Jurkat, Clone E6-1 (cell line): ENCODE data around the gene TBX1.
"Not testable (repeated sequence)": the region's sequence is repeated elsewhere in the genome, so short reads cannot be mapped to it uniquely, and the experiment has no call there.

ENCODE experiments used
- DNase-seq: peaks from one replicate; pipeline ENCODE4 v3.0.0-alpha.2; 2011; ENCODE audit warnings: low read depth, low spot score
- H3K4me3 ChIP-seq: 2 replicates; pipeline ENCODE4 v1.5.1; 2011; ENCODE audit warnings: mild to moderate bottlenecking, low read length, control low read depth, moderate library complexity

TBX1 gene

GRCh38 chr22:19791243-19791642, 30.7 kb downstream of the TBX1 start:
- no peak for DNase-seq
- H3K4me3 ChIP-seq, result no peak overlapping the region

- no peak for DNase-seq
- no peak overlapping the region for H3K4me3 ChIP-seq
These were observed 31.3 kb downstream of the TBX1 start for GRCh38 chr22:19791894-19792293.

- DNase-seq, H3K4me3 ChIP-seq: not testable (repeated sequence)
These were observed 31.9 kb downstream of the TBX1 start for GRCh38 chr22:19792383-19792896.

- no peak for DNase-seq
- no peak overlapping the region for H3K4me3 ChIP-seq
These were observed 32.6 kb downstream of the TBX1 start for GRCh38 chr22:19793161-19793560.

- DNase-seq, result no peak
These were observed 33.2 kb downstream of the TBX1 start for GRCh38 chr22:19793661-19794310.

GRCh38 chr22:19795617-19796008, 35.0 kb downstream of the TBX1 start:
- H3K4me3 ChIP-seq, result no peak overlapping the region
- DNase-seq, result no peak

More at GRCh38 chr22:19793661-19794310, 33.2 kb downstream of the TBX1 start:
- H3K4me3 ChIP-seq, result no peak overlapping the region

- no peak overlapping the region for H3K4me3 ChIP-seq
- DNase-seq, result no peak
These were observed 35.6 kb downstream of the TBX1 start for GRCh38 chr22:19796160-19796559.

GRCh38 chr22:19797086-19798002, 36.8 kb downstream of the TBX1 start:
- DNase-seq, result no peak
- no peak overlapping the region for H3K4me3 ChIP-seq

- no peak overlapping the region for H3K4me3 ChIP-seq
These were observed 37.6 kb downstream of the TBX1 start for GRCh38 chr22:19798003-19798665.

GRCh38 chr22:19798891-19799293, 38.3 kb downstream of the TBX1 start:
- no peak overlapping the region for H3K4me3 ChIP-seq
- DNase-seq, result no peak

More at GRCh38 chr22:19798003-19798665, 37.6 kb downstream of the TBX1 start:
- DNase-seq, result no peak

GRCh38 chr22:19799322-19800190, 39.0 kb downstream of the TBX1 start:
- no peak for DNase-seq
- H3K4me3 ChIP-seq, result no peak overlapping the region

GRCh38 chr22:19800306-19800705, 39.7 kb downstream of the TBX1 start:
- H3K4me3 ChIP-seq, result no peak overlapping the region
- DNase-seq, result no peak

- no peak overlapping the region for H3K4me3 ChIP-seq
- DNase-seq, result no peak
These were observed 40.2 kb downstream of the TBX1 start for GRCh38 chr22:19800761-19801244.

- DNase-seq, result no peak
- no peak overlapping the region for H3K4me3 ChIP-seq
These were observed 40.9 kb downstream of the TBX1 start for GRCh38 chr22:19801340-19802000.

GRCh38 chr22:19802001-19802893, 41.7 kb downstream of the TBX1 start:
- no peak for DNase-seq
- H3K4me3 ChIP-seq, result no peak overlapping the region

GRCh38 chr22:19802894-19803735, 42.5 kb downstream of the TBX1 start:
- H3K4me3 ChIP-seq, result no peak overlapping the region
- DNase-seq, result no peak
